ENCODE measurements around the gene MAN2B1.
"Not testable (repeated sequence)": the region's sequence is repeated elsewhere in the genome, so short reads cannot be mapped to it uniquely, and the experiment has no call there.

MAN2B1 gene

GRCh38 chr19:12628040-12629022 lies 38.2 kb downstream of the MAN2B1 start:
- in situ Hi-C loops (cut with MboI; ENCODE audit: low sequenced_read_pairs) = no loop called here

- in situ Hi-C loops (cut with MboI; ENCODE audit: low sequenced_read_pairs) = no loop called here
These were observed 39.6 kb downstream of the MAN2B1 start for GRCh38 chr19:12626958-12627357.

GRCh38 chr19:12623361-12624031 lies 43.0 kb downstream of the MAN2B1 start:
- in situ Hi-C loops (cut with MboI; ENCODE audit: low sequenced_read_pairs) = no loop called here

GRCh38 chr19:12621253-12622024 lies 45.1 kb downstream of the MAN2B1 start:
- in situ Hi-C loops (cut with MboI; ENCODE audit: low sequenced_read_pairs) = not testable (repeated sequence)

- in situ Hi-C loops (cut with MboI; ENCODE audit: low sequenced_read_pairs) = no loop called here
These were observed 48.9 kb downstream of the MAN2B1 start for GRCh38 chr19:12617646-12618045.

- in situ Hi-C loops (cut with MboI; ENCODE audit: low sequenced_read_pairs) = no loop called here
These were observed 55.2 kb downstream of the MAN2B1 start for GRCh38 chr19:12611361-12611699.

GRCh38 chr19:12610540-12611360 lies 55.8 kb downstream of the MAN2B1 start, which contains the start of the genes ZNF490 and ZNF791:
Gene ZNF490 (minus strand): TSS chr19:12610813. CDS start chr19:12610680, 133 bp downstream.
Gene ZNF791 (plus strand): TSS chr19:12610920. CDS start chr19:12611080, 160 bp downstream.
- in situ Hi-C loops (cut with MboI; ENCODE audit: low sequenced_read_pairs) = no loop called here

- in situ Hi-C loops (cut with MboI; ENCODE audit: low sequenced_read_pairs) = no loop called here
These were observed 58.9 kb downstream of the MAN2B1 start for GRCh38 chr19:12607631-12608030.

GRCh38 chr19:12606796-12607195 lies 59.7 kb downstream of the MAN2B1 start:
- in situ Hi-C loops (cut with MboI; ENCODE audit: low sequenced_read_pairs) = no loop called here

GRCh38 chr19:12603714-12604113 lies 62.8 kb downstream of the MAN2B1 start:
- in situ Hi-C loops (cut with MboI; ENCODE audit: low sequenced_read_pairs) = no loop called here

GRCh38 chr19:12597594-12597993 lies 68.9 kb downstream of the MAN2B1 start:
- in situ Hi-C loops (cut with MboI; ENCODE audit: low sequenced_read_pairs) = no loop called here

- in situ Hi-C loops (cut with MboI; ENCODE audit: low sequenced_read_pairs) = no loop called here
These were observed 69.5 kb downstream of the MAN2B1 start for GRCh38 chr19:12596927-12597548.

Data from HL-60/S4 treated with retinoic acid at 250 ng/mL for 4 days and 3 days (cell line).